Stimulated activated naive B cell treated with anti-CD40 and anti-IgM and Interleukin-4, amounts not matched to agents 10 μg/mL and 1 μg/mL and 100 μg/mL, for 72 hours (primary cell): ENCODE results near the gene CTDNEP1.

Experiments used
- ATAC-seq, 2 donors: fragments of 150-1000 bp; cut with Tn5 transposase; replicated peaks; 2 replicates each; pipeline ENCODE4 v1.10.0; 2021; ENCODE audit warnings: moderate library complexity in 1 of 2
- DNase-seq: peaks from one replicate; pipeline ENCODE4 v3.0.0; 2021
- H3K27ac Mint-ChIP-seq: one replicate; pipeline ENCODE4 v1.8.0; 2022; ENCODE audit warnings: mild to moderate bottlenecking, mixed read lengths
- H3K27me3 Mint-ChIP-seq, 2 donors: one replicate each; pipeline ENCODE4 v1.8.0; 2022; ENCODE audit warnings: mixed read lengths in 2 of 2
- H3K36me3 Mint-ChIP-seq, 2 donors: one replicate each; pipeline ENCODE4 v1.8.0; 2022; ENCODE audit warnings: mixed read lengths in 2 of 2, mild to moderate bottlenecking in 1 of 2
- H3K4me1 Mint-ChIP-seq, 2 donors: one replicate each; pipeline ENCODE4 v1.8.0; 2022; ENCODE audit warnings: mixed read lengths in 2 of 2, mild to moderate bottlenecking in 1 of 2
- H3K4me3 Mint-ChIP-seq, 2 donors: one replicate each; pipeline ENCODE4 v1.8.0; 2022; ENCODE audit warnings: mild to moderate bottlenecking in 2 of 2, mixed read lengths in 2 of 2, moderate library complexity in 1 of 2
- H3K9me3 Mint-ChIP-seq, 2 donors: one replicate each; pipeline ENCODE4 v1.8.0; 2022; ENCODE audit warnings: mixed read lengths in 2 of 2, mild to moderate bottlenecking in 1 of 2

Gene CTDNEP1

DNA sequence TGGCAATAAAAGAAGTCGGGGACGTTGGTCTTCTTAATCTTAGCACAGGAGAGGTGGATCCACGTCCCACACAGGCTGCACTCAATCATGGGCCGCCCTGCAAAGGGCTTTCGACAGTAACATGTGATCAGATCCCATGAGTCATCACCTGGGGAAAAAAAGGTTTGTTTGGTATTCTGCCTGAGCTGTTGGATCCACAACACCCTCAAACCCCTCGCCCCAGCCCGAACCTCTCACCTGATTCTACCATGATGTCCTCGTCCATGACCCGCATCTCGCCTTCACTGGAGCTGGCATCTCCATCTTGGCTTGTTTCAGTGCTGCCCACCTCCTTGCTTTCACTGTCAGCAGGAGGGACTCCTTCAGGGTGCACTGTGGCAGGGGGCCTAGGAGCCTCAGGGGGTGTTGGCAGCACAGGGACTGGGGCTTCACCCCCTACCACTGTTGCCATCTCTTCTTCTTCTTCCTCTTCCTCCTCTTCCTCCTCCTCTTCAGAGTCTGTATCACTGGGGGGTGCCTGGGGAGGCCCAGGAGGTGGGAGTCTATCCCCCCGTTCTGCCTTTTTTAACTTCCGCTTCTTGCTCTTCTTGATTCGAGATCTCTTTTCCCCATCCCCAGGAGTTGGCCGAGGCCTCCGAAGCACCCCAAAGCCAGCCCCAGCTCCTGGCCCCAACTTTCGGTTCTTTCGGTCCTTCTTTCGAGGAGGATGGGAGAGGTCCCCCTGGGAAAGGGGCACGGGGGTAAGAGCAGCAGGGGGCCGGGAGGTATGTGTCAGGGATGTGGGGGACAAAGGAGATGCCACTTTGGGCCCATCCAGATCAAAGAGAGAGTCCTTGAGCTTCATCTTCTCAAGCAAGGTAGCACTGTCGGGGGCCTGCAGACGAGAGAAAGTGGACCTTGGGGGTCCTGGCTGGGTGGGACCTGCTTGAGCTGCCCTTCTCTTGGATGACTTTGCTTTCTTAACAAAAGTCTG is 15.6 kb downstream of the CTDNEP1 start:
- H3K36me3 Mint-ChIP-seq: peaks cover 45 to 60% of the 10 kb centered on the region in 2 donors
- H3K4me3 Mint-ChIP-seq: peak overlapping the region; percentile 97 to 98
- no peak for DNase-seq
- H3K9me3 Mint-ChIP-seq: no peaks in the 10 kb centered on the region
- H3K4me1 Mint-ChIP-seq: peaks cover 50 to 72% of the 10 kb centered on the region in 2 donors
- no peak for ATAC-seq
- no peaks in the 10 kb centered on the region for H3K27me3 Mint-ChIP-seq
- peak overlapping the region; percentile 96 for H3K27ac Mint-ChIP-seq

- Mint-ChIP-seq H3K4me3 (peak within 1 kb of the TSS; percentile 97 to 98), H3K27ac (peak within 1 kb of the TSS; percentile 96), H3K9me3 (no peaks in the 10 kb centered on the region), H3K27me3 (no peaks in the 10 kb centered on the region), H3K36me3 (peaks cover 56 to 67% of the 10 kb centered on the region in 2 donors), H3K4me1 (peaks cover 43 to 57% of the 10 kb centered on the region in 2 donors)
- peak; percentile 91 for DNase-seq
- ATAC-seq: peak; percentile 55 to 66
Measured at GRCh38 chr17:7234083-7234951, 17.2 kb downstream of the CTDNEP1 start, which contains the start of gene DVL2. DVL2 (minus strand) TSS chr17:7234517; CDS start chr17:7234262, 255 bp downstream.

GRCh38 chr17:7233701-7234082 is 17.8 kb downstream of the CTDNEP1 start:
- peak; percentile 17 to 21 for ATAC-seq
- Mint-ChIP-seq H3K27me3 (no peaks in the 10 kb centered on the region), H3K27ac (peak overlapping the region; percentile 96), H3K9me3 (no peaks in the 10 kb centered on the region), H3K4me3 (peak overlapping the region; percentile 97 to 98), H3K4me1 (peaks cover 43 to 57% of the 10 kb centered on the region in 2 donors), H3K36me3 (peaks cover 60 to 71% of the 10 kb centered on the region in 2 donors)
- DNase-seq: no peak

DNA sequence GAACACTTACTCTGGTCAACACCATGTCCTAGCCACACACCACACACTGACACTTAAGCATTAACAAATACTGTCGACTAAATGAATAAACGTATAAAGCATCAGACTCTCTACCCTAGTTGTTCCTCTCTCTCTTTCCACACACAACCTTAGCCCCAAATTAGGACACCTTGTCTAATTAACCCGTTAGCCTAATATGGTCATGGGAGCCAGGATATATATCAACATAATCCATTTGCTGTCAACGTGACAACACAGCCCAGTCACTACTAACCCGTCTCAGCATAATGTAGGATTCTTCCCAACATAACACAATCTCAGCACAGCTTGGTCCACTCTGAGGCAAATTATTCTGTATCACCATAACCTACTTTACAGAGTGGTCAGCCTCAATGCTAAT is 19.4 kb downstream of the CTDNEP1 start:
- ATAC-seq (no peak), DNase-seq (no peak)
- H3K4me1 Mint-ChIP-seq: peaks cover 45 to 62% of the 10 kb centered on the region in 2 donors
- H3K9me3 Mint-ChIP-seq: no peaks in the 10 kb centered on the region
- peak overlapping the region; percentile 9 for H3K27ac Mint-ChIP-seq
- H3K4me3 Mint-ChIP-seq: peak overlapping the region; percentile 37 to 98
- peaks cover 68 to 75% of the 10 kb centered on the region in 2 donors for H3K36me3 Mint-ChIP-seq
- H3K27me3 Mint-ChIP-seq: no peaks in the 10 kb centered on the region

DNA sequence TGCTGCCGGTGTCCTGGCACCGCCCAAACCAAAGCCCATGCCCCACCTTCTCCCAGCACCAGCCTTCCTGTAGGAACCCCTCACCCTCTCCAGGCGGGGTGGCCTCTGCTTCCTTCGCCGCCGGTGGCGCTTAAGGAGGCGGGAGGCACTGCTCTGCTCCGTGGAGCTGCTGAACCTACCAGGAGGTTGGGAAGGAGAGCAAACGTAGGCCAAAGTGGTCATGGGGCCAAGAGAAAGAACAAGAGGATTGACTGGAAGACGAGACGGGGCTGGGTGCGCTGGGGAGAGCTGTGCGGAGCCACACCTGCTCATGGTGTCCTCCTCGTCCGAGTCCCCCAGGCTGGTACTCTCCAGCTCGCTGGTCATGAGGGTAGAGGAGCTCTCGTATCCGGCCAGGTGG is 22.0 kb downstream of the CTDNEP1 start:
- Mint-ChIP-seq H3K4me1 (peaks cover 25 to 36% of the 10 kb centered on the region in 2 donors), H3K27ac (no peak overlapping the region), H3K36me3 (peaks cover 54 to 66% of the 10 kb centered on the region in 2 donors), H3K4me3 (no peak overlapping the region), H3K9me3 (no peaks in the 10 kb centered on the region), H3K27me3 (no peaks in the 10 kb centered on the region)
- DNase-seq: no peak
- no peak for ATAC-seq

- Mint-ChIP-seq H3K27me3 (no peaks in the 10 kb centered on the region), H3K27ac (no peak overlapping the region), H3K4me1 (peaks cover 25 to 34% of the 10 kb centered on the region in 2 donors), H3K4me3 (no peak overlapping the region), H3K36me3 (peaks cover 55 to 65% of the 10 kb centered on the region in 2 donors), H3K9me3 (no peaks in the 10 kb centered on the region)
- DNase-seq (no peak), ATAC-seq (no peak)
Measured at GRCh38 chr17:7228920-7229319, 22.6 kb downstream of the CTDNEP1 start.

- Mint-ChIP-seq H3K27ac (no peak overlapping the region), H3K27me3 (no peaks in the 10 kb centered on the region), H3K4me3 (no peak overlapping the region), H3K4me1 (peaks cover 15 to 21% of the 10 kb centered on the region in 2 donors), H3K36me3 (peaks cover 55 to 72% of the 10 kb centered on the region in 2 donors), H3K9me3 (no peaks in the 10 kb centered on the region)
- no peak for ATAC-seq
- DNase-seq: no peak
Measured at GRCh38 chr17:7226721-7227710, 24.5 kb downstream of the CTDNEP1 start.

DNA sequence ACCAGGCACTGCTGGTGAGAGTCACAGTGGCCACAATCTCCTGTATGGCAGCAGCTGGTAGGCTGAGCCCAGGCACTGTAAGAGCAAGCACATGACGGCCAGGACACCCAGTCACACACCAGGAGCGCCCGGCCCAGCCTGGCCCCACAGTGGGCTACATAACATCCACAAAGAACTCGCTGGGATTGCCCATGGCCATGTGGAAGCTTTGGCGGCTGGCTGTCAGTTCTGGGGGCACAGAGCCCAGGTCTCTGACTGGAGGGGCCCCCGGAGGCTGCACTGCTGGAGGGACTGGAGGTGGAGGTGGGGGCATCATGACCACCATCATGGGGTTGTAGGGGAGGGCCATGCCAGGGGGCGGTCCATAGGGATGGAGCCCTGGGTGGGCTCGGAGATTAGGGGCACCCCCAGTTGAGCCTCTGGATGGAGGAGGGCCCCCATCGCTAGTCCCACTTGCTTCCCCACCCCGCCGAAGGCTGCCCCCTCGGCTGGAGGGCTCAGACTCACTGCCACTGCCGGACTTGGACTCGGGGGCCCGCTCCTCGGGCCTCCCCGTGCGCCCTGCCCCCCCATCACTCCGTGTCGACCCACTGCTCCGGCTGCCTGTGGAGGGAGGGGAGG is 25.7 kb downstream of the CTDNEP1 start:
- no peak for DNase-seq
- ATAC-seq: no peak
- Mint-ChIP-seq H3K27ac (peak overlapping the region; percentile 25), H3K4me3 (no peak overlapping the region), H3K27me3 (no peaks in the 10 kb centered on the region), H3K4me1 (peaks cover 20 to 28% of the 10 kb centered on the region in 2 donors), H3K36me3 (peaks cover 59 to 78% of the 10 kb centered on the region in 2 donors), H3K9me3 (no peaks in the 10 kb centered on the region)

GRCh38 chr17:7224661-7225111 is 26.8 kb downstream of the CTDNEP1 start:
- Mint-ChIP-seq H3K36me3 (peaks cover 54 to 75% of the 10 kb centered on the region in 2 donors), H3K27me3 (no peaks in the 10 kb centered on the region)
- no peak for ATAC-seq

DNA sequence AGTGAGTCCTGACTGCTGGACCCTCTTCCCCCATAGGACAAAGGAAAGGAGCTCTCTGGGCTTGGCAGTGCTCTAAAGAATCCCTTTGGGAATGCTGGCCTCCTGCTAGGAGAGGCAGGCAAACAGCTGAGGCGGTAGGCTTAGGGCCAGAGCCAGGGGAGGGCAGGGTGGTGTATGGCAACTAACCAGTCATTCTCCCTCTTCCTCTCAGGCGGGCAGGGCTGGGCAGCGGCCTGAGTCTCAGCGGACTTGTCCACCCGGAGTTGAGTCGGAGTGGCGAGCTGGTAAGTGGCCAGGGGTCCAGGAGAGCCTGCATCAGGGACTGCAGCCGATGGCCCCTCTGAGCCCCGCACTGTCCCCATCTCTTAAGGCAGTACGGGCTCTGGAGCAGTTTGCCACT is 27.4 kb downstream of the CTDNEP1 start:
- no peaks in the 10 kb centered on the region for H3K9me3 Mint-ChIP-seq
- no peak for ATAC-seq
- peaks cover 49 to 70% of the 10 kb centered on the region in 2 donors for H3K36me3 Mint-ChIP-seq
- no peak overlapping the region for H3K4me3 Mint-ChIP-seq
- peaks cover 27 to 42% of the 10 kb centered on the region in 2 donors for H3K4me1 Mint-ChIP-seq
- H3K27me3 Mint-ChIP-seq: no peaks in the 10 kb centered on the region
- H3K27ac Mint-ChIP-seq: peak overlapping the region; percentile 68
- no peak for DNase-seq

More at GRCh38 chr17:7224661-7225111, 26.8 kb downstream of the CTDNEP1 start:
- peak overlapping the region; percentile 14 for H3K27ac Mint-ChIP-seq
- no peaks in the 10 kb centered on the region for H3K9me3 Mint-ChIP-seq
- no peak for DNase-seq
- peaks cover 24 to 37% of the 10 kb centered on the region in 2 donors for H3K4me1 Mint-ChIP-seq
- H3K4me3 Mint-ChIP-seq: no peak overlapping the region

- Mint-ChIP-seq H3K4me1 (peaks cover 34 to 45% of the 10 kb centered on the region in 2 donors), H3K9me3 (no peaks in the 10 kb centered on the region), H3K36me3 (peaks cover 43 to 63% of the 10 kb centered on the region in 2 donors), H3K4me3 (no peak overlapping the region), H3K27ac (peak overlapping the region; percentile 68), H3K27me3 (no peaks in the 10 kb centered on the region)
- no peak for ATAC-seq
- DNase-seq: no peak
Measured at GRCh38 chr17:7223375-7223774, 28.2 kb downstream of the CTDNEP1 start.

GRCh38 chr17:7222972-7223292 is 28.6 kb downstream of the CTDNEP1 start:
- peaks cover 35 to 45% of the 10 kb centered on the region in 2 donors for H3K4me1 Mint-ChIP-seq
- no peak for ATAC-seq

More at GRCh38 chr17:7222972-7223292, 28.6 kb downstream of the CTDNEP1 start:
- Mint-ChIP-seq H3K27ac (no peak overlapping the region), H3K9me3 (no peaks in the 10 kb centered on the region), H3K4me3 (no peak overlapping the region), H3K27me3 (no peaks in the 10 kb centered on the region), H3K36me3 (peaks cover 38 to 59% of the 10 kb centered on the region in 2 donors)
- no peak for DNase-seq
